Glutamatergic neuron (in vitro differentiated cells): ENCODE measurements around the gene CTSH. TPM values are rescaled to one million over a fixed set of nuclear protein-coding genes. Genes with fewer than 3 reads are reported as not detected.

Source experiments
- DNase-seq: peaks from one replicate; pipeline ENCODE4 v3.0.0; 2022
- H3K27ac Mint-ChIP-seq: one replicate; pipeline ENCODE4 v1.8.0; 2020; ENCODE audit warnings: mild to moderate bottlenecking, mixed read lengths, inconsistent platforms; ENCODE audit not compliant: unreplicated experiment
- H3K27me3 Mint-ChIP-seq: one replicate; pipeline ENCODE4 v1.8.0; 2020; ENCODE audit warnings: mild to moderate bottlenecking, moderate library complexity, mixed read lengths, inconsistent platforms; ENCODE audit not compliant: unreplicated experiment
- H3K36me3 Mint-ChIP-seq: one replicate; pipeline ENCODE4 v1.8.0; 2020; ENCODE audit warnings: mild to moderate bottlenecking, mixed read lengths, inconsistent platforms; ENCODE audit not compliant: unreplicated experiment
- H3K4me1 Mint-ChIP-seq: one replicate; pipeline ENCODE4 v1.8.0; 2020; ENCODE audit warnings: mild to moderate bottlenecking, low read depth, mixed read lengths, inconsistent platforms; ENCODE audit not compliant: unreplicated experiment
- H3K4me3 Mint-ChIP-seq: one replicate; pipeline ENCODE4 v1.8.0; 2020; ENCODE audit warnings: mild to moderate bottlenecking, mixed read lengths, inconsistent platforms; ENCODE audit not compliant: unreplicated experiment
- H3K9me3 Mint-ChIP-seq: one replicate; pipeline ENCODE4 v1.8.0; 2020; ENCODE audit warnings: mild to moderate bottlenecking, moderate library complexity, mixed read lengths, inconsistent platforms; ENCODE audit not compliant: unreplicated experiment
- total RNA-seq: library from RNA; stranded (reverse); fragmentation: NEBNext Ultra II Directional; extraction: Animal tissue kit (Norgen Biotek cat#: 25700); gene quantifications from one replicate; pipeline ENCODE4 v1.2.1, GENCODE V29; 2021; ENCODE audit not compliant: unreplicated experiment
- TF ChIP-seq, protein P1 (sequence below): fragments of 200-600 bp; sonication (generic); IDR thresholded peaks from one replicate; pipeline ENCODE4 v1.5.0; 2021; ENCODE audit not compliant: partially characterized antibody, unreplicated experiment

CTSH gene
- total RNA-seq, 1 donor from 2014 or later: not detected

DNA sequence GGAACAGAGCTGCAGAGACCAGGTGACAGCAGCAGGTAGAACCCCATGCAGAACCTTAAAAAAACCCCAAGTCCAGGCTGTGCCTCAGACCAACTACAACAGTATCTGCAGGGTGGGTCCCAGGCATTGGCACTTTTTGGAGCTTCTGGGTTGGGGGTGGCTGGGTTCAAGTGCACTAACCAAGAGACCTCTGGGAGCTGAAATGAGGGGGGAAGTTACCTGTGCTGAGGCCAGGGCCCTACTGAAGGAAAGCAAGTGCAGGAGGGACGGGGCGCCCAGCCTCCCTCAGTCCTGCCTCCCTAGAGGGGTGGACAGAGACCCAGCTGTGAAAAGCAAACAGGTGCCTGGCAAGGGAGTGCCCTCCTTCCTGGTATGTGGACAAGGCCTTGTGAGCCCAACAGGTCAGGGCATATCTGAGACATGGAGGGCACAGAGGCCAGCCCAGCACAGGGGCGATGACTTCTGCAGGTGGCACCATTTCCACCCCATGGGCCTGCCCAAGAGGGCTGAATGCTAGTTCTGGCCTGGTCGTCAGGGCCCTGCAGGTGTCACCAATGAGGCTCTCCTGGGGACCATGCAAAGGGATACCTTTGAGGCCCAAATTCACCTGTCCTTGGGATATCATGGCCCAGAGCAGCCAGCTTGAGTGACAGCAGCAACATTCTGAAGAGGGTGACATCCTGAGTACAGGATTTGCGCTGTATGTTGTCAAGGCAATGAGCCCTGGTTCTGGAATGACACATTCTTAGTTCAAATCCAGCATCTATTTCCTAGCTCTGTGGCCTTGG is 18.7 kb downstream of the CTSH start:
- Mint-ChIP-seq H3K27me3 (peaks cover 11% of the 10 kb centered on the region), H3K36me3 (peaks cover 7% of the 10 kb centered on the region), H3K9me3 (peaks cover 4% of the 10 kb centered on the region), H3K4me1 (no peaks in the 10 kb centered on the region), H3K4me3 (no peak overlapping the region), H3K27ac (no peak overlapping the region)
- no peak for DNase-seq
- TF ChIP-seq, protein P1, sequence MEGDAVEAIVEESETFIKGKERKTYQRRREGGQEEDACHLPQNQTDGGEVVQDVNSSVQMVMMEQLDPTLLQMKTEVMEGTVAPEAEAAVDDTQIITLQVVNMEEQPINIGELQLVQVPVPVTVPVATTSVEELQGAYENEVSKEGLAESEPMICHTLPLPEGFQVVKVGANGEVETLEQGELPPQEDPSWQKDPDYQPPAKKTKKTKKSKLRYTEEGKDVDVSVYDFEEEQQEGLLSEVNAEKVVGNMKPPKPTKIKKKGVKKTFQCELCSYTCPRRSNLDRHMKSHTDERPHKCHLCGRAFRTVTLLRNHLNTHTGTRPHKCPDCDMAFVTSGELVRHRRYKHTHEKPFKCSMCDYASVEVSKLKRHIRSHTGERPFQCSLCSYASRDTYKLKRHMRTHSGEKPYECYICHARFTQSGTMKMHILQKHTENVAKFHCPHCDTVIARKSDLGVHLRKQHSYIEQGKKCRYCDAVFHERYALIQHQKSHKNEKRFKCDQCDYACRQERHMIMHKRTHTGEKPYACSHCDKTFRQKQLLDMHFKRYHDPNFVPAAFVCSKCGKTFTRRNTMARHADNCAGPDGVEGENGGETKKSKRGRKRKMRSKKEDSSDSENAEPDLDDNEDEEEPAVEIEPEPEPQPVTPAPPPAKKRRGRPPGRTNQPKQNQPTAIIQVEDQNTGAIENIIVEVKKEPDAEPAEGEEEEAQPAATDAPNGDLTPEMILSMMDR: no peak

DNA sequence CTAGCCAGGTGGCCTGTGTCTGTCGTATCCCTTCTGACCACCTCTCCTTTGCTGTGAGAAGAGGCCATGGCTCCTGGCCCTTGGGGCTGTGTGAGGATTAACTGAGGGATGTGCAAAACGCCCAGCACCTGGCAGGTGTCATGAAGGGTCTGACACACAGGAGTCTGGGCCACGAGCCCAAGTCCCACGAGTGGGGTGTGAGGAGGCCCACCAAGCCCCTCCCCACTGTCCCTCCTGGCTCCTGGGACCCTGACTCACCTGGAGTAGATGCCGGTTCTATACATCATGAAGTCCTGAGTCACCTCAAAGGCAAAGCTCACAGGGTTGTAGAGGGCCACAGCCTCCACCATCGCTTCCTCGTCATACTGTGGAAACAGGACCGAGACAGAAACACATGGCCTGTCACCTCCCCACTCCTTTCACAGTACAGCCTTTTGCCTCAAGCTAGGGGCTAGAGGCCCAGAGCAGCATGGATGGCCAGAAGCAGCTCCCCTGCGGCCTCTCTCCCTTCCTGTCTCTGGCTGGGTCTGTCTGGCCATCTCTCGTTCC is 19.7 kb downstream of the CTSH start:
- Mint-ChIP-seq H3K27ac (no peak overlapping the region), H3K27me3 (peaks cover 10% of the 10 kb centered on the region), H3K36me3 (peaks cover 7% of the 10 kb centered on the region), H3K4me3 (no peak overlapping the region), H3K4me1 (no peaks in the 10 kb centered on the region), H3K9me3 (peaks cover 4% of the 10 kb centered on the region)
- no peak for DNase-seq
- TF ChIP-seq, protein P1: no peak

DNA sequence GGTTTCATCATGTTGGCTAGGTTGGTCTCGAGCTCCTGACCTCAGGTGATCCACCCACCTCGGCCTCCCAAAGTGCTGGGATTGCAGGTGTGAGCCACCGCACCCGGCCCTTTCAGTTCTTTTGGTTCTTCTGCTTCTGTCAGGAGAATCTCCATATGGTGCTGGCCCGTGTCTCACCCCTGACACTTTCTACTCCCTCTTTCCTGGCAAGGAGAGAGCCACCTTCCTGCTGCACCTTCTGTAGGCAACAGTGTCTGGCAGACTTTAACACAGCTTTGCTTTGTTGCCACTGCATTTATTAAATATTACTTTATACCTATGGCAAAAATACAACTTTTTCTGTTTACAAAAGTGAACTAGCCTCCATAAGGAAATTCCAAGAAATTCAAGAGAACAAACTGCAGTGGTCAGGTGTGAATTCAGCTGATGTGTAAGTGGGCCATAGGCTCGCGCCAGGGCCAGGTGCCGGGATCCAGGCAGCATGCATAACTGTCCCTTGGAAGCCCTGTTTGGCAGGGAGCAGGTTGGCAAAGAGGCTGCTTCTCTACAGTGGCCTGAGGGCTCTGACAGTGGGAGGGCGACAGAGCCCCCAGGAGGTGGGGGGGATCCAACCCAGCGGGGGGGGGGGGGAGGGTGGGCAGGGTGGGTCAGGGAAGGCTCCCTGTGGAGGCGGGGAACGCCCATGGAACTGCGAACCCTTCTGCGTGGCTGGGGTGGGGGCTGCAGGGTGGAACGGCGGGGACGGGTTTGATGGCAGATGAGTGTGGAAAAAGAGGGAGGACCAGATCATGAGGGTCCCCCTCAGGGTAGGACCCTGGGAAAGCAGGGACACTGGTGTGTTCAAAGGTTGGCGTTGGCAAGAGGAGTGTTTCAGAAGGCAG is 21.1 kb downstream of the CTSH start:
- no peak overlapping the region for H3K4me3 Mint-ChIP-seq
- DNase-seq: no peak
- peaks cover 10% of the 10 kb centered on the region for H3K27me3 Mint-ChIP-seq
- peaks cover 4% of the 10 kb centered on the region for H3K9me3 Mint-ChIP-seq
- no peak overlapping the region for H3K27ac Mint-ChIP-seq
- H3K36me3 Mint-ChIP-seq: peaks cover 7% of the 10 kb centered on the region
- TF ChIP-seq, protein P1: no peak
- no peaks in the 10 kb centered on the region for H3K4me1 Mint-ChIP-seq

DNA sequence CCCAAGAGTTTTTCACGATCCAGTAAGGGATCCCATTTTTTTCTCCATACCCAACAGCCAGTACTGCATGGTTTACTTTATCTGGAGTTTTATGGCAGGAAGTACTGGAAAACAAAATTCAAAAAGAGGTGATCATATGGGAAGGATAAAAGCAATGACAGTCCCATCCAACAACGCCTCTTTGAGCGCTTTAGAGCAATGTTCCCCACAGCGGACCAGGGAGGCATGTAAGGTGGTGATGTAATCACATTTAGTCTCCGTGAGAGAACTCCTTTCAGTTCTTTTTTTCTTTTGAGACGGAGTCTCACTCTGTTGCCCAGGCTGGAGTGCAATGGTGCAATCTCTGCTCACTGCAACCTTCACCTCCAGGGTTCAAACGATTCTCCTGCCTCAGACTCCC is 21.8 kb downstream of the CTSH start:
- Mint-ChIP-seq H3K27me3 (peaks cover 6% of the 10 kb centered on the region), H3K9me3 (peaks cover 4% of the 10 kb centered on the region), H3K36me3 (peaks cover 7% of the 10 kb centered on the region), H3K27ac (no peak overlapping the region), H3K4me3 (no peak overlapping the region), H3K4me1 (no peaks in the 10 kb centered on the region)
- TF ChIP-seq, protein P1: no peak
- DNase-seq: no peak

DNA sequence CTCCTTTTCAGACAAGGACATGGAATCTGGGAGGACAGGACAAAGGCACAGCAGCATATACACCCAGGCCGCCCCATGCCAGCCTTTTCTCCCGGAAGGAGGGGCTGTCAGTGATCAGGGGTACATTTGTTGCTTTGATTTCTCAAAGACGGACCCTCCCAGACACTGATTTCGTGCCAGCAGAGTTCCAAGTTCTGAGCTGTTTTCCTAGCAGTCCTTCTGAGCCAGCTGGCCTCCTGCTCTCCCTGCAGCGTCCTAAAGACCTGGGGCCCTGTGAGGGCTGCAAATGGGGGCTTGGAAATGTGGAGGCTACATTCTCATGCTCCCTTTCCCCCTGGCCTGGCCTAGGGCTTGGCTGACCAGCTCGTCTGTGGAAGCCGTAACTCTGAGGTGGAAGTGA is 22.3 kb downstream of the CTSH start:
- no peaks in the 10 kb centered on the region for H3K4me1 Mint-ChIP-seq
- no peak overlapping the region for H3K4me3 Mint-ChIP-seq
- H3K27ac Mint-ChIP-seq: no peak overlapping the region
- TF ChIP-seq, protein P1: no peak
- H3K9me3 Mint-ChIP-seq: peaks cover 4% of the 10 kb centered on the region
- H3K27me3 Mint-ChIP-seq: peaks cover 3% of the 10 kb centered on the region
- peaks cover 7% of the 10 kb centered on the region for H3K36me3 Mint-ChIP-seq
- DNase-seq: no peak
